Measurements from ENCODE around the gene SRMS.

DNA sequence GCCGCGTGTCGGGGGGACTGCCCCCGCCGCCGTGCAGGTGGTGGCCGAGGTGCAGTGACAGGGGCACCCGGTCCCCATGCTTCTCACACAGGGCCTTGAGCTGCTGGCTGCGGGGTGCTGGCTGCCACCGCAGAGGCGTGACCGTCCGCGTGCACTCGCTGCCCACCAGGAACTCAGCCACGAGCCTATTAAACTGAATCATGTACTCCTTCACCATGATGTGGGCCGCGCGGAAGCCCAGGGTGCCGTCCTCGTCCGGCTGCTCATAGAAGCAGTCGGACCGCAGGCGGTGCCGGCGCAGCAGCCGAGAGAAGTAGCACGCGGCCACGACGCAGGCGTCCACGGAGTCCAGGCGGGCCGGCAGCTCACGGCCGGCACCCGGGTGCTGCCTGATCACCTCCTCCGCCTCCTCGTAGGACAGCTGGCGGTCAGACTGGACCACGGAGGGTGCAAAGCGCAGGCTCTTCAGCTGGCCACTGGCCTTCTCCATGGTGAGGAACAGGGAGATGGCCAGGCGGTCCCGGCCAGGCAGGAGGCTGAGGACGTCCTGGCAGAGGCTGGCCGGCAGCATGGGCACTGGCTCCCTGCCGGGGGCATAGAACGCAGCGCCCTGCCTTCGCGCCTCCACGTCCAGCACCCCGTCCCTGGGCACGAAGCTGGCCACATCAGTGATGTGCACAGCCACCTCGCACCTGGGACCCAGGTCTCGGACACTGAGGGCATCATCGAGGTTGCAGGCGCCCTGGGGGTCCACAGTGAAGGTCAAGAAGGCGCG, 16.7 kb upstream of the SRMS start:
- TF ChIP-seq, protein P1, sequence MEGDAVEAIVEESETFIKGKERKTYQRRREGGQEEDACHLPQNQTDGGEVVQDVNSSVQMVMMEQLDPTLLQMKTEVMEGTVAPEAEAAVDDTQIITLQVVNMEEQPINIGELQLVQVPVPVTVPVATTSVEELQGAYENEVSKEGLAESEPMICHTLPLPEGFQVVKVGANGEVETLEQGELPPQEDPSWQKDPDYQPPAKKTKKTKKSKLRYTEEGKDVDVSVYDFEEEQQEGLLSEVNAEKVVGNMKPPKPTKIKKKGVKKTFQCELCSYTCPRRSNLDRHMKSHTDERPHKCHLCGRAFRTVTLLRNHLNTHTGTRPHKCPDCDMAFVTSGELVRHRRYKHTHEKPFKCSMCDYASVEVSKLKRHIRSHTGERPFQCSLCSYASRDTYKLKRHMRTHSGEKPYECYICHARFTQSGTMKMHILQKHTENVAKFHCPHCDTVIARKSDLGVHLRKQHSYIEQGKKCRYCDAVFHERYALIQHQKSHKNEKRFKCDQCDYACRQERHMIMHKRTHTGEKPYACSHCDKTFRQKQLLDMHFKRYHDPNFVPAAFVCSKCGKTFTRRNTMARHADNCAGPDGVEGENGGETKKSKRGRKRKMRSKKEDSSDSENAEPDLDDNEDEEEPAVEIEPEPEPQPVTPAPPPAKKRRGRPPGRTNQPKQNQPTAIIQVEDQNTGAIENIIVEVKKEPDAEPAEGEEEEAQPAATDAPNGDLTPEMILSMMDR (IDR thresholded peaks at IDR 0.05): no peak
- no peak for TF ChIP-seq POLR2A (IDR thresholded peaks at IDR 0.05)

Data from thyroid gland (tissue), 4 donors.